HG02763 (cell line): ENCODE data around the gene IPCEF1.
"Not testable (repeated sequence)": the region's sequence is repeated elsewhere in the genome, so short reads cannot be mapped to it uniquely, and the experiment has no call there.

Experiments
- ATAC-seq: cut with Tn5 transposase; IDR thresholded peaks from one replicate; pipeline ENCODE4 v1.9.1; 2021; ENCODE audit warnings: mild to moderate bottlenecking, moderate library complexity; ENCODE audit not compliant: unreplicated experiment

Gene IPCEF1

DNA sequence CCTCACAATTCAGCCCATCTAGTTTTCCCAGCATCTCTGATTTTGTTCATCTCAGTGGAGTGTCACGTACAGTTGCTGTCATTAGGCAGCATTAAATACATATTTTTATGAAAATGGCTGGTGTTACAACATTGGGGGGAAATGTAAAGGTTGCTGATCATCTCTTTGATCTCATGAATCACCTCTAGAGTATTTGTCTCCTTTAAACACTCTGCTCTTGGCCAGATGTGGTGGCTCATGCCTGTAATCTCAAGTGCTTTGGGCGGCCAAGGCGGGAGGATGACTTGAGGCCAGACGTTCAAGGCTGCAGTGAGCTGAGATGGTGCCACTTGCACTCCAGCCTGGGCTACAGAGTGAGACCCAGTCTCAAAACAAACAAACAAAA lies 128.1 kb downstream of the IPCEF1 start:
- no peak for ATAC-seq

DNA sequence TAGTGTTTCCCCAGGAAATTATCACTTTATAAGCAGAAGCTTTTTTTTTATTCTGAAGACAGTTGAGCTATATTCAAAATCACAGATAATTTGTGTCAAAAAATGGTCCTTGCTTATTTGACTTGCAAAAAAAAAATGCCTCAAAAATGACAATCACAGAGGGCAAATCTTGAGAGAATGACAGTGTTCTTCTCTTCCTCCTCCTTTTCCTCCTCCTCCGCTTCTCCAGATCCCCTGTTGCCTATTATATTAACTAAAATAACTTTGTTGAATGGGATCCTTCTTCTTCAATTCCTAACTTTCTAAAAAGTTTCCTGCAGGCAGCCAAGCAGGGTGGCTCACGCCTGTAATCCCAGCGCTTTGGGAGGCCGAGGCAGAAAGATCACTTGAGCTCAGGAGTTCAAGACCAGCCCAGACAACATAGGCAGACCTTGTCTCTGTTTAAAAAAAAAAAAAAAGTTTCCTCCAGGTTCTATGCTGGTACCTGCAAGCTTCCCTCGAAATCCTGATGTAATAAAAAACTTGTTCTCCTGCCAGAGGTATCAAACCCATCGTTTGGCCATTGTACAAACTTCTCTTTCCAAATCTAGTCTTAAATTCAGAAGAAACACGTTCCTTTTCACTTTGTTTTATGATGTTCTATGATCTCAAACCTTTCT lies 128.6 kb downstream of the IPCEF1 start:
- ATAC-seq = no peak

DNA sequence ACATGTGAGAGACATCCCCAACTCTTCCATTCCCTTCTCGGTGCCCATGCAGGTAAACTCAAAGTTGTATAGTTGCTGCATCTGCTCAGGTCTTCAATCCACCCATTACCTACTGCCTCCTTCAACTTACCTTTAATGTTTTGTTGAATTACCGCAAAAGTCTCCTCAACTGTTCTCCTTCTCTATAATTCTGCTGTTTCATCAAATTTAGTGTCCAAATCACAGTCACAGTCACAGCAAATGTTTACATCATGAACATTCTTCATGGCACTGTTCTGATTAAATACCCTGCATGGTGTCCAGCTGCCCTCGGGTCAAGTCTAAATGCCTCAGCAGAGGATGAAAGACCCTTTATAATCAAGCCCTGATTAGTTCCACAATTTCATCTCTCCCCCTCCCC lies 130.1 kb downstream of the IPCEF1 start:
- ATAC-seq = no peak

DNA sequence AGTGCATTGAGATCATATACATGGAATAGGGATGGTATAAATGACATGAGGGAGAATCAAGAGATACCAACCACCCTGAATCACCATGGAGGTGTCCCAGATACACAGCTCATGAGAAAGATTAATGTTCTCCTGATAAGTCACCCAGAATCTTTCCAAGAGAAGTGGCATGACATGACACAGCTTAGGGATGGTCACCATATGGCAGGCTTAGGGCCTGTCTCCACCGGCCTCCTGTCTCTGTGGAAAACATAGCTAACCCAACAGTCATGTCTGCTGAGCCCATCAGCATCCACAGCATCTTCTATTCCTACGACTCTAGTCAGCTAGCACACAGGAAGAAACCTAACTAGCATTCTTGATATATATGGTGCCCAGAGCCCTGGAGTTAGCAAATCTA lies 133.3 kb downstream of the IPCEF1 start:
- no peak for ATAC-seq

DNA sequence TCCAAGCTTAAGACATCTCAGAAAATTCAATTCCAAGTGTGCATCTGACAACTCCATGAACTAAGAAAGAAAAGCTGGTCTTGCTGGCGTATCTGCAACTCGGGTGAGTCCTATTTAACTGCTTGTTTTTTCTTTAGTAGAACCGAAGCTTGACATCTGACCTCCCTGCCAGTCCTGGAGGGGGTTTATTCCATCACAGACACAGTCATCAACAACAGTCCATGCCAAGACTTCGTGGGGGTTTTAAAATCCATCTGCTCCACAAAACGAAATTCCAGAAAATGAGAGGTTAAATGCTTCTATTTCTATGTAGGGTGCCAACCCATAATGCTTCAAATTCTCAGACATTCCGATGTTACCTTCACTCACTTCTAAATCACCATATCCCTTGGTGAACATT lies 133.9 kb downstream of the IPCEF1 start:
- no peak for ATAC-seq

DNA sequence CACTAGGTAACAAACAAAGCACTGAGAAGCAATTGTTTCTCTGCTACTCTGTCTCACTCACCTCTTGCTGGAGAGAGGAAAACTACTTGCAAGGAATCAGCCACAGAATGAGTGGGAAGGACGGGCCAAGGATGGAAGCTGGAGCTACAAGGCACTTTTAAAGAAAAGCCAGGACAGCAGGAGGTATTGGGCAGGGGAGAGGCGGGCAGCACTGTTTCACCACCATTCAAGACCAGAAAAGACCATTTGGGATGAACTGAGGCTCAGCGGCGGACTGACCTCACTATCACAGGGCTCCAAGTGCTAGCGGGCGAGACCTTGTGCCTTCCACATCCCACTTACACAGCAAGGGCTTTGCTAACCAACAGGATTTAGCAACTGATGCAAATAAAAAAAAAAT lies 137.4 kb downstream of the IPCEF1 start:
- no peak for ATAC-seq

DNA sequence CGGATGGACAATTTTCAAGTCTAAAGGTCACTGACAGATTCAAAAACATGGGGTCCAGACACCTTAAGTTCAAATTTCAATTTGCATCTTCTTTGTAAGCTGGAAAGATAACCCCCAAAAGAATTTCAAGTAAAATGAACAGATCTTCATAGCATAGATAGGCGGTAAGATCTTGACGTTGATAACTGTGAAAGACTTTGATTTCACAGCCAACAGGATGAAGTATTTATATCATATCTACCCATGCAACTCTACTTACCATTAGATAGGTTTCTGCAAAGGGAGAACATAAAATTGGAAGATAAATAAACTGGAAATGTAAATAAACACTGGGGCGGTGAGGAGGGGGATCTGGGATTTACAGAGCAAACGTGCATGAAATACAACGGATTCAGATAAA lies 137.8 kb downstream of the IPCEF1 start:
- no peak for ATAC-seq

DNA sequence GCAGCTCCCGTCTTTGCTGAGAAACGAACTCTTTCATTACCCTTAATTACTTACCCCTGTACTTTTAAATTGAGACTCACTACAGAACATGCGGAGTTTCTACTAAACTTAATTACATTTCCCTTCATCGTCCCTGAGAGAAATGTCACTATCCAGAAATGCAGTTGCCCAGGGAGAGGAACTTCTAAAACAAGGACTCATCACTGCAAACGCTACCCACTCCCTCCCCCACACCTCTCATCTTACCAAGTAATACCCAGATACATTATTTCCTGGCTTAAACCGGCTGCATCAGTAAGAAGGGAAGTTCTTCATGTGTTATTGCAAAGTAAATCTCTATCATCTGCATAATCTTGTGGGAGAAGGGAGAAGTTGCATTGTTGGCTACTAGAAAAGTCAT lies 138.3 kb downstream of the IPCEF1 start:
- ATAC-seq = no peak

DNA sequence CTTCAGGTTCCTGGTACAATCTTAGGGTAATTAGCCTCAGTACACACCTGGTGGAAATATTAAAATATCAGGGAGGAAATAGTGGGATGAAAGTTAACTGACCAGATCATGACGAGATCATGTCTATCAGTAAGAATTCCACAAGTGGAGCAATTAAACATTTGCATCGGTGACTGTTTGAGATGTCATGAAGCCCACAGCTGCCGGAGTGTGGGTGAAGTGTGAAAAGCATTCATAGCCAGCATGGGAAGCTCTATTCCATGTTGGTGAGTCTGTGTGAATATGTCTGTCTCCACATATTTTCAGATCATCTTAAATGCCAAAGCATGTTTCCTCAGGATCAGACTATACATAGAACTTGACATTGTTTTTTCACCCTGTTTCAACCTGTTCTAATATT lies 142.8 kb downstream of the IPCEF1 start:
- ATAC-seq = no peak

DNA sequence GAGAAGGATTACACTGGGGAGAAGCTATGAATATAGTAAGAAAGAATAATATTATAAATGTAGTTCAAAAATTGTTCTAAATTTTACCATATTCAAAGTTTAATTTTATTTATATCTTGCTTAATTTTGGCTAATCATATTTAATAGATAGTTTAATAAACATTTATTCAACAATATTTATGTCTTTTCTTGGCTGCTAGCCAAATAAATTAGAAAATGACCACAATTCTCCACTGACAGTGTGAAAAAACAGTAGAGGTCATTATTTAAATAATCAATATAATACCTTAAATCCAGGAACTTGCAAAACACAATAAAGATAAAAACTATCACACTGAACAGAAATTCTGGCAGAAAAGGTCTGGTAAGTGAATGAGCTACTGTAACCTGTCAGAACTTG lies 145.9 kb downstream of the IPCEF1 start:
- no peak for ATAC-seq

DNA sequence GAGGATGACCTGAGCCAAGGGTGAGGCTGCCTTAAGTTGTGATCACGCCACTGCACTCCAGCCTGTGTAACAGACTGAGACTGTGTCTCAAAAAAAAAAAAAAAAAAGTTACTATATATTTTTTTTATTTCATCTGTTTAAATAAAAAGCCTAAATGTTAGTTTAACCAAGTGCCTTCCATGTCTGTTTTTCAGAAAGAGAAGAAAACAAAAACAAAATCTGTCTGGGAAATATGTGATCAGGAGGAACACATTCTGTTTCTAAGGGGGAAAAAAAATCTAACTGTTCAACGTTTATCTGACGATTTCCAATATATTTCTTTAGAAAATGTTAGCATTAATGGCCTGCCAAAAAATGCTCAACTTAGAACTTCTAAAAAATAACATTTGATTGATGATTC lies 147.0 kb downstream of the IPCEF1 start:
- no peak for ATAC-seq

DNA sequence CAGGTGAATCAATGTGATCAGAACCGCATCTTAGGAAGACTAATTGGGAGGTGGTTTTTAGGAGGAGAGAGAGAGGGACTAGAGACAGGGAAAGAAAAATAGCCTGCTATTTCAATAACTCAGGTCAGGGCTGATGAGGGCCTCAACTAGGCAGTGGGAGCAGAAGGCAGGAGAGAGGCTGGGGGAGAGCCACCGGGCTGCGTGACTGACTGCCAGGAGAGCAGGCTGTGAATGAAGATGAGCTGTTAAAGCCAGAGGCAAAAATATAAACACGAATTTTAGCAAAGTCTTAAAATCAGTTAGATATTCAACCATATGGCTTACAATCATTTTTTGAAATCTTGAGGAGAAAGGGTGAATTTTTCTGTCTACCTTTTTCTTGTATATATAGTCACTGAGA lies 149.6 kb downstream of the IPCEF1 start:
- ATAC-seq = no peak

DNA sequence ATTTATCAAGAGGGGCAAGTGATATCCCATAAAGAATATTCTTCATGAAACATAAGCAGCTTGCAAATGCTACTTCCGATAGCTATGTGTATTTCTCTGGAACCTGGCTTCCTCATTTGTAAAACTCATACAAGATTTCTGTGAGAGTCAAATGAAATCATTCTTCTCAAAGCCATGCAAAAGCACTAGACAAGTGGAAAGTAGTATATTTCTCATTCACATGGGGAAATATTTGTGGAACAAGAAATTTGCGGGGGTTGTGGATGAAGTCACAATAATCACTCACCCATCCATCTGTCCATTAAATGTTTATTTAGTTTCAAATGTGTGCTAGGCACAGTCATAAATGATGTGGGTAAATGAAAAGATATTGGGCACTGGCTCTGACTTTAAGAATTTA lies 150.5 kb downstream of the IPCEF1 start:
- no peak for ATAC-seq

DNA sequence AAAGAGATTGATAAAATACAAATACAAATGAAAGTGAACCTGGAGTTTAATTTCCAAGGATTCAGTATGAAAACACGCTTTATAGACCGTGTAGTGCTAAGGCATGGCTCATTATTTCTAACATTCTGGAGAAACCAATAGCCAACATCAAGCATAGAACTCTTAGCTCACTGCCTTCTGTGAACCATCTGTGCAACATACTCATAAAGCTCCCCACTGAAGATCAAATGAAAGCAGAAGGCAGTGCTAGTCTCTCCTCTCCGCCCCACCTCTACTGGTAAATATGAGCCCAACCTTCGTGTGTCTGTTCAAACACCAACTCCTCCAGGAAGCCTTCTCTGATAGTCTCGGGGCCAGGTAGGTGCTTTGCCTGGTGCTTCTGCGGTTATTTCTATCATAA lies 153.6 kb downstream of the IPCEF1 start:
- no peak for ATAC-seq

DNA sequence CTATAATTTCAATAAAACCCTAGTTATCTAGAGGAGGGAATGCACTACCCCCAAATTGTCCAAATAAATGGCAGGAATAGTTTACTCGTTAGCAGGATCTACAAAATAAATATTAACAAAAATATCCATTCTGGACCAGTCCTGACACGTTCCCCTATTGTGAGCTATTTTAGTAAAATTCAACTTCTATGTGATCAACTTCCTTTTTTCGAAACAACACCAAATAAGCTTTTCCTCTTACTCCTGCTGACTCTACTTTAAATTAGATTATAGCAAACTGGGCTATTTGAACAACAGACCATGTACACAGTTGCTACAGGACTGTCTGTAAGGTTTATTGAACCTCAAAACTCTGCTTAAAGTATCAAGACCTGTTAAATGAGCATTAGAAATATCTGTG lies 154.3 kb downstream of the IPCEF1 start:
- ATAC-seq = no peak

DNA sequence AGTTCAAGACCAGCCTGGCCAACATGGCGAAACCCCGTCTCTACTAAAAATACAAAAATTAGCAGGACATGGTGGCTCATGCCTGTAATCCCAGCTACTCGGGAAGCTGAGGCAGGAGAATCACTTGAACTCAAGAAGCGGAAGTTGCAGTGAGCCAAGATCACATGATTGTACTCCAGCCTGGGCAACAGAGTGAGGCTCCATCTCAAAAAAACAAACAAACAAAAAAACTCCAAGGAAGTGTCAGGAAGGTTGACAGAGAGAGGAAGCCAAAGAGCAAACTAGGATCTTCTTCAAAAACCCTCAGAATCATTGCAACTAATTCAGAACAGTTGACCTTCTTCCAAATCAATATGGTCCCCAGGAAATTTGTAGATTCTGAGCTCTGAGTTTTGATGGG lies 154.9 kb downstream of the IPCEF1 start:
- not testable (repeated sequence) for ATAC-seq

DNA sequence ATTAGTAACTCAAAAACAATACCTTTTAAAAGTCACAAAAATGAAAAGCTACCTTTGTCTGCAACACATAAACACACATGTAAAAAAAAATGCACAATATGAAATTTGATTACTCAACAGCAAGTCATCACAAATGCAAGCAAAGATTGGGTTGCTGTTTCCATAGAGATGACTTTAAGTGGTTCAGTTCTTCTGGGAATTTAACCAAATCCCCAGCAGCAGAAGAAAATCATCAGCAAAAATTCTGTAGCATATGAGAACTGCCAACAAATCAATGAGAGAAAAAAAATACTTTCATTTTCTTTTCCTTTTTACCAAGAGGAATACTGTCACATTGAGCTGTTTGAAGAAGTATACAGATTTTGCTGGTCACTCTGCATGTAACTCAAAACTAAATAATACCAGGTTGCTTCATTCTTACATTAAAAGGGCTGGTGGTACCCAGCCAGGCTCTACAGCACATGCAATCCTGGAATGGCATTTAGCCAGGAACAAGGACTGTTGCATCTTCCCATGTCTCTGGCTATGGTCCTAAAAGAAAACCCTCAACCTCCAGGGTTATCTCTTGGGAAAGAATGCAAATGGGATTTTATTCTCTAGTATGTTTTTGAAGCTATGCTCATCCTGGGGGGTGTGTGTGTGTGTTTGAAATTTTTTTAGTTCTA lies 159.3 kb downstream of the IPCEF1 start:
- no peak for ATAC-seq

DNA sequence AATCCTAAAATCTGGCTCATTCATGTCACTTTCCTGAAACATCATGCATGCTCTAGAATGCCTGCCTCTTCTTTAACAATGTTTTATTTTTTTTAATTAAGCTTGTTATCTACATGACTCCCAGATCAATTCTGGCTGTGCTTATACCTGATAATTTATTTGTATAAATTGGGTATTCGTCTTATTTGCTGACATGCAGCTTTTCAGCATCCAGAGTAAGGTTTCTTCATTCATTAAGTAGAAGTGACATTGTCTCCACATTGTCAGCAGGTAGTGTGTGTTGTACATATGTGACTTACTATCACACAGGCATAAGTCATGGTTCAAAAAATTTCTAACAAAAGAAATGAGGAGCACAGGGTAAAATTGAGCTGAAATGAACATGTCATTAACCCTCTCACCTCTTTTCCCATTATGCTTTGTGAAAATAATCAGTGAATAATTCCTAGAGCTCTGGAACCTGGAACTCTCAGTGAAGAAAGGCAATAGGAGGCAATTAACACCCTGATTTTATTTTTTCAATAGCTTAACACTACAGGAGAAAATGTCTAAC lies 160.2 kb downstream of the IPCEF1 start:
- ATAC-seq = no peak

DNA sequence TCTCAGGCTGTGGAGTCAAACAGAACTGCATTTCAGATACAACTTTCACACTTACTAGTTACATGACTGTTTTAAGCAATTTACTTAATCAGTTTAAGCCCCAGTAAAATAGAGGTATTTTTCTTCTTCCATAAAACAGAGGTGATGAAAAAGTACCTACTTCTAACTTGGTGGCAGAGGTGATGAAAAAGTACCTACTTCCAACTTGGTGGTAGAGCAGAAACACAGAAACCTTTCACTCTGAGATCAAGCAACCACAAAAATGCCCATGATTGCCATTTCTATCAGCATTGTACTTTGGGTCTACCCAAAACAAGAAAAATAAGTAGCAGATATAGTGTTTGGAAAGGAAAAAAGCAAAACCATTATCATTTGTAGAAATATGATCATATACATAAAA lies 168.9 kb downstream of the IPCEF1 start:
- ATAC-seq = no peak

DNA sequence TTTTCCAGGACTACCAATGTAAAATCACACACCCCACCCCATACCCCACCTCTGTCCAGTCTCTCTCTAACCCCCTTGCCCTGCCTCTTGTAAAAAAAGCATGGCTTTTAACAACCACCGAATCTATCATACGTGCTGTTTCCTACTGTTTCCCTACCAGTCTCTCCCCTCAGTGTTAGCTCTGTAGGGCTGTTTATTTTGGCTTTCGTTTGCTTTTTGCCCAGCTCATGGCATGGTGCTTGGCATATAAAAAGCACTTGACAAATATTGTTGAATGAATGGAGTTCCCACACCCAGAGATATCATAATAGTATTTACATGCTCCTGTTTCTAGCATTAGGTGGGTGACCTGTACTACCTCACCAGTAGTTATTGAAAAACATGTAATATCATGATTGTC lies 169.4 kb downstream of the IPCEF1 start:
- no peak for ATAC-seq

DNA sequence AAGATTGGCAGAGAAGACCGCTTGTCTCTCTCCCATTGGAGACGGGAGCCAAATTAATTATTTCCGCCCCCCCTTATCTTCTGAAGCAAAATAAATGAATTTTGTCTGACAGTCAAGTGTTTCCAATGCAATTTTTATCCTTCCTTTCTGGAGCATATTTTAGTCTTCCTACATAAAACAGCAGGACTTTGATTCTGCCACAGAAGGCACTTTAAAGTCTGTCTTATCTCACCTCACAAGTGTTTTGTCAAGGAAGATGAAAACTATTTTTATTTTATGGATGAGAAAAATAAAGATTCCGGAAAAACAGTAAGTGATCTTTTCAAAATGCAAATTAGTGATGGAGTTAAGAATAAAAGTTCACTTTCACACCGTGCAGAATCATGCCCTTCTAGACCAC lies 177.2 kb downstream of the IPCEF1 start:
- no peak for ATAC-seq

DNA sequence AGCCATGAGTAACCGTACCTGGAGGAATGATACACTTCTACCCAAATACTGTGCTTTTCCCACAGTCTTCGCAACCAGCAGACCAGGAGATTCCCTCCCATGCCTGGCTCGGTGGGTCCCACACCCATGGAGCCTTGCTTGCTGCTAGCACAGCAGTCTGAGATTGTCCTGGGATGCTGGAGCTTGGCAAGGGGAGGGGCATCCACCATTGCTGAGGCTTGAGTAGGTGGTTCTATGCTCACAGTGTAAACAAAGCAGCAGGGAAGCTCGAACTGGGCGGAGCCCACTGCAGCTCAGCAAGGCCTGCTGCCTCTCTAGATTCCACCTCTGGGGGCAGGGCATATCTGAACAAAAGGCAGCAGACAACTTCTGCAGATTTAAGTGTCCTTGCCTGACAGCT lies 184.2 kb downstream of the IPCEF1 start:
- not testable (repeated sequence) for ATAC-seq

DNA sequence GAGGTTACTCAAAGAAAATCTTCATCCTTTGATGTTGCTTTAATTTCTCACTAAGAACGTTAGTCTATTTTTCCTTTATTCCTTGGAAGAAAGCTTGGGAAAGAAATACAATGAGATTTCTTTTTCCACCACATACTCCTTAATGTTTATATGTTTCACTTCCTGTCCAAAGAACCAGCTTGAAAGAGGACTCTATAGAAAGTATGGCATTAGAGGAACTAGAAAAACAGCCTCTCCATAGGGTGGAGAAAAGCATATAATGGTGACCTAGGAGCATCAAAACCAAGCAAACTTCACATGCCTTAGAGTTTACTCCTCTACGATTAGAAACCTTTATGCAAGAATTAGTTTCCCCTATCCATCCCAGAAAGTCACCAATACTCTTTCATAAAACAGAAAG lies 186.5 kb downstream of the IPCEF1 start:
- ATAC-seq = no peak
